Small intestine (tissue), 7 donors: Measurements from ENCODE around the gene STAT3. TPM values are rescaled to one million over a fixed set of nuclear protein-coding genes. Genes with fewer than 3 reads are reported as not detected.
A peak's percentile ranks its signal among the peaks of the same experiment; 100 is the strongest.
"Not testable (repeated sequence)": the region's sequence is repeated elsewhere in the genome, so short reads cannot be mapped to it uniquely, and the experiment has no call there.

Experiments
- DNase-seq, 2 donors: peaks; one replicate each; pipeline versions ENCODE4 v3.0.0 to v3.0.0-alpha.2; 2013
- FAIRE-seq: peaks from 2 replicates; lab custom pipeline; 2012; peaks lifted over from hg19 to GRCh38; lab: Jason Lieb, UNC
- H3K27ac ChIP-seq, 3 donors: one replicate each; pipeline ENCODE4 v1.5.1; 2013; ENCODE audit warnings: low read length in 2 of 3, mild to moderate bottlenecking in 2 of 3, control low read depth in 1 of 3, inconsistent platforms in 1 of 3, low read depth in 1 of 3, moderate library complexity in 1 of 3
- H3K27me3 ChIP-seq, 3 donors: one replicate each; pipeline ENCODE4 v1.6.1; 2013; ENCODE audit warnings: low read length in 3 of 3, inconsistent platforms in 1 of 3; ENCODE audit not compliant: control insufficient read depth in 3 of 3, insufficient read depth in 3 of 3
- H3K36me3 ChIP-seq, 3 donors: one replicate each; pipeline ENCODE4 v1.6.1; 2013; ENCODE audit warnings: low read length in 3 of 3, inconsistent platforms in 1 of 3, low read depth in 1 of 3, mild to moderate bottlenecking in 1 of 3, moderate library complexity in 1 of 3; ENCODE audit not compliant: control insufficient read depth in 3 of 3, insufficient read depth in 2 of 3
- H3K4me1 ChIP-seq, 3 donors: one replicate each; pipeline ENCODE4 v1.6.1; 2013; ENCODE audit warnings: low read length in 2 of 3, inconsistent platforms in 1 of 3, low read depth in 1 of 3, mild to moderate bottlenecking in 1 of 3, moderate library complexity in 1 of 3; ENCODE audit not compliant: control insufficient read depth in 3 of 3, insufficient read depth in 2 of 3
- H3K4me3 ChIP-seq, 3 donors: one replicate each; pipeline ENCODE4 v1.5.1; 2013; ENCODE audit warnings: low read length in 3 of 3, control low read depth in 1 of 3, inconsistent platforms in 1 of 3, low read depth in 1 of 3, mild to moderate bottlenecking in 1 of 3, moderate library complexity in 1 of 3
- H3K9me3 ChIP-seq, 2 donors: one replicate each; pipeline ENCODE4 v1.6.1; 2013; ENCODE audit warnings: low read depth in 1 of 2, low read length in 1 of 2; ENCODE audit not compliant: control insufficient read depth in 2 of 2, insufficient read depth in 1 of 2
- WGBS, 3 donors: extraction: QIAGEN DNeasy Blood & Tissue Kit; methylation state at CpG; one replicate each; pipeline ENCODE4 v1.1.7; 2013; 5-methylcytosine and 5-hydroxymethylcytosine counted together
- polyA plus RNA-seq, 4 donors: library from polyadenylated mRNA; stranded (reverse) in 3 of 4; unstranded in 1 of 4; fragments of 200-250 nt in 3 of 4; fragments of 120-200 nt in 1 of 4; gene quantifications; one replicate each; pipeline versions ENCODE4 v1.2.1 to v1.2.3, GENCODE V29; 2013
- donor health status: healthy with polysubstance abuse.
- donor health status: control.
- donor health status: control.
- donor health status: Bipolar disorder and iron deficiency.
- donor health status: healthy.

The STAT3 gene
- polyA plus RNA-seq, 4 donors = 49.0 to 132 (median 66.1) TPM

- no peak for FAIRE-seq
- no peak for DNase-seq
- peaks cover 0 to 18% (median 10%) of the 10 kb centered on the region in 3 donors for H3K4me1 ChIP-seq
These were observed 25.8 kb downstream of the STAT3 start for GRCh38 chr17:42362245-42362961.

GRCh38 chr17:42361781-42362186 is 26.5 kb downstream of the STAT3 start:
- 40 to 56% (median 53%) methylated on average over 2 of the region's 2 CpGs for WGBS, 3 donors
- no peak for FAIRE-seq
- peak; percentile 55 to 79 for DNase-seq
- Histone ChIP-seq H3K27ac (peak overlapping the region in 1 of 3 donors; percentile 47), H3K4me1 (peaks cover 0 to 16% (median 7%) of the 10 kb centered on the region in 3 donors), H3K36me3 (peaks cover 0 to 13% (median 5%) of the 10 kb centered on the region in 3 donors), H3K9me3 (no peaks in the 10 kb centered on the region), H3K27me3 (no peaks in the 10 kb centered on the region), H3K4me3 (no peak overlapping the region)

More at GRCh38 chr17:42362245-42362961, 25.8 kb downstream of the STAT3 start:
- Histone ChIP-seq H3K27me3 (no peaks in the 10 kb centered on the region), H3K9me3 (no peaks in the 10 kb centered on the region), H3K4me3 (no peak overlapping the region), H3K36me3 (peaks cover 0 to 11% (median 5%) of the 10 kb centered on the region in 3 donors), H3K27ac (peak overlapping the region; percentile 2 to 22 (median 5))
- WGBS, 3 donors = 82 to 90% (median 90%) methylated on average over 7 of the region's 7 CpGs

GRCh38 chr17:42360388-42360787 is 27.9 kb downstream of the STAT3 start:
- H3K27ac ChIP-seq, H3K27me3 ChIP-seq, H3K9me3 ChIP-seq, DNase-seq, FAIRE-seq, H3K4me3 ChIP-seq: not testable (repeated sequence)
- peaks cover 0 to 16% (median 7%) of the 10 kb centered on the region in 3 donors for H3K4me1 ChIP-seq
- WGBS, 3 donors = 96 to 100% (median 96%) methylated on average over 2 of the region's 2 CpGs
- H3K36me3 ChIP-seq = peaks cover 0 to 19% (median 5%) of the 10 kb centered on the region in 3 donors

- DNase-seq = no peak
- Histone ChIP-seq H3K9me3 (no peaks in the 10 kb centered on the region), H3K4me3 (no peak overlapping the region), H3K4me1 (peaks cover 0 to 11% (median 7%) of the 10 kb centered on the region in 3 donors), H3K27ac (no peak overlapping the region), H3K27me3 (no peaks in the 10 kb centered on the region), H3K36me3 (peaks cover 0 to 19% (median 0%) of the 10 kb centered on the region in 3 donors)
- FAIRE-seq = no peak
- WGBS, 3 donors = 87 to 91% (median 90%) methylated on average over 7 of the region's 7 CpGs
These were observed 29.1 kb downstream of the STAT3 start for GRCh38 chr17:42359133-42359532.

- FAIRE-seq (no peak), DNase-seq (no peak)
- H3K27ac ChIP-seq = no peak overlapping the region
- H3K27me3 ChIP-seq = no peaks in the 10 kb centered on the region
- H3K4me3 ChIP-seq = no peak overlapping the region
- no peaks in the 10 kb centered on the region for H3K9me3 ChIP-seq
- WGBS, 3 donors = 65 to 92% (median 71%) methylated on average over 1 of the region's 1 CpG
- H3K36me3 ChIP-seq = peaks cover 0 to 21% (median 0%) of the 10 kb centered on the region in 3 donors
- peaks cover 0 to 11% (median 7%) of the 10 kb centered on the region in 3 donors for H3K4me1 ChIP-seq
These were observed 29.8 kb downstream of the STAT3 start for GRCh38 chr17:42358434-42358833.

- WGBS, 3 donors = 66 to 86% (median 73%) methylated on average over 3 of the region's 3 CpGs
- Histone ChIP-seq H3K4me3 (no peak overlapping the region), H3K4me1 (peaks cover under 1 to 6% (median 1%) of the 10 kb centered on the region in 3 donors), H3K27ac (peak overlapping the region in 1 of 3 donors; percentile 20), H3K36me3 (peaks cover 0 to 24% (median 0%) of the 10 kb centered on the region in 3 donors), H3K9me3 (no peaks in the 10 kb centered on the region), H3K27me3 (no peaks in the 10 kb centered on the region)
- DNase-seq (no peak), FAIRE-seq (no peak)
These were observed 33.0 kb downstream of the STAT3 start for GRCh38 chr17:42354956-42355843.

GRCh38 chr17:42348104-42348503 is 40.1 kb downstream of the STAT3 start:
- Histone ChIP-seq H3K4me3 (no peak overlapping the region), H3K36me3 (peaks cover 0 to 41% (median 15%) of the 10 kb centered on the region in 3 donors), H3K27me3 (no peaks in the 10 kb centered on the region), H3K9me3 (no peaks in the 10 kb centered on the region), H3K4me1 (peaks cover 3 to 7% (median 4%) of the 10 kb centered on the region in 3 donors), H3K27ac (no peak overlapping the region)
- FAIRE-seq (no peak), DNase-seq (no peak)
- WGBS, 3 donors = 90 to 98% (median 92%) methylated on average over 3 of the region's 3 CpGs

- Histone ChIP-seq H3K9me3 (no peaks in the 10 kb centered on the region), H3K27ac (peak overlapping the region in 1 of 3 donors; percentile 60), H3K4me1 (peaks cover 3 to 7% (median 4%) of the 10 kb centered on the region in 3 donors), H3K36me3 (peaks cover 0 to 45% (median 16%) of the 10 kb centered on the region in 3 donors), H3K27me3 (no peaks in the 10 kb centered on the region), H3K4me3 (no peak overlapping the region)
- 83 to 85% (median 84%) methylated on average over 3 of the region's 3 CpGs for WGBS, 3 donors
- FAIRE-seq = no peak
- DNase-seq = no peak
These were observed 40.6 kb downstream of the STAT3 start for GRCh38 chr17:42347606-42348005.
